ENCODE data around the gene ADK. TPM values are rescaled to one million over a fixed set of nuclear protein-coding genes. Genes with fewer than 3 reads are reported as not detected.

ADK gene
- total RNA-seq, 4 donors from 2014 or later, result 15.9 to 28.8 (median 23.3) TPM

- intact Hi-C loops (cut with DNase I; ENCODE audit: low total_unique reads), result no loop called here
- H3K4me1 ChIP-seq, result peaks cover 9 to 11% of the 10 kb centered on the region in 2 donors
- H3K4me3 ChIP-seq, result no peak overlapping the region
- no peak overlapping the region for H3K27ac ChIP-seq
- no peaks in the 10 kb centered on the region for H3K9me3 ChIP-seq
- in situ Hi-C loops (cut with MboI; ENCODE audit: low sequenced_read_pairs in 4 of 4), result no loop called here
- no peak for TF ChIP-seq CTCF (IDR thresholded peaks at IDR 0.05 in 4 of 5, conservative IDR thresholded peaks at IDR 0.05 in 1 of 5)
- no peak for TF ChIP-seq POLR2A (IDR thresholded peaks at IDR 0.05)
- no peaks in the 10 kb centered on the region for H3K27me3 ChIP-seq
- DNase-seq (no peak), ATAC-seq (no peak)
- H3K36me3 ChIP-seq, result no peaks in the 10 kb centered on the region
Observed at GRCh38 chr10:74754381-74754821, 603.4 kb downstream of the ADK start.

- TF ChIP-seq CTCF (IDR thresholded peaks at IDR 0.05 in 4 of 5, conservative IDR thresholded peaks at IDR 0.05 in 1 of 5) (no peak), POLR2A (IDR thresholded peaks at IDR 0.05) (no peak)
- H3K27ac ChIP-seq, result no peak overlapping the region
- no peaks in the 10 kb centered on the region for H3K9me3 ChIP-seq
- DNase-seq (no peak), ATAC-seq (no peak)
- H3K4me1 ChIP-seq, result peaks cover 9 to 11% of the 10 kb centered on the region in 2 donors
- intact Hi-C loops (cut with DNase I; ENCODE audit: low total_unique reads) (no loop called here), in situ Hi-C loops (cut with MboI; ENCODE audit: low sequenced_read_pairs in 4 of 4) (no loop called here)
- no peak overlapping the region for H3K4me3 ChIP-seq
- no peaks in the 10 kb centered on the region for H3K27me3 ChIP-seq
- no peaks in the 10 kb centered on the region for H3K36me3 ChIP-seq
Observed at GRCh38 chr10:74755273-74755672, 604.3 kb downstream of the ADK start.

Other genes with a start within 250 kb of the ADK start
- gene PLAU, start 240.1 kb upstream of the ADK start, total RNA-seq, result 1 to 10 TPM in 3 of 4 donors, under 1 TPM in 1; 0.83 to 5.0 (median 2.3) TPM
- 100 to 1,000 TPM; 129 to 299 (median 210) TPM for gene VCL, start 153.1 kb upstream of the ADK start, total RNA-seq
- gene AP3M1, start 393 bp upstream of the ADK start, total RNA-seq, result 10 to 100 TPM; 15.3 to 22.9 (median 21.7) TPM